Testis (tissue), 3 donors: ENCODE measurements around the gene EDARADD. TPM values are rescaled to one million over a fixed set of nuclear protein-coding genes. Genes with fewer than 3 reads are reported as not detected.

Experiments used
- DNase-seq: peaks from one replicate; pipeline ENCODE4 v3.0.0-alpha.2; 2019
- H3K27ac ChIP-seq, 2 donors: fragments of 200-600 bp; sonication (generic); one replicate each; pipeline ENCODE4 v1.5.1; 2019
- H3K27me3 ChIP-seq: fragments of 200-600 bp; sonication (generic); one replicate; pipeline ENCODE4 v1.5.1; 2019
- H3K36me3 ChIP-seq: fragments of 200-600 bp; sonication (generic); one replicate; pipeline ENCODE4 v1.5.1; 2017; ENCODE audit warnings: low read depth; ENCODE audit errors: missing control alignments
- H3K4me1 ChIP-seq: fragments of 200-600 bp; sonication (generic); one replicate; pipeline ENCODE4 v1.5.1; 2019
- H3K4me3 ChIP-seq, 2 donors: fragments of 200-600 bp; sonication (generic); one replicate each; pipeline ENCODE4 v1.5.1; 2017 to 2019
- H3K9me3 ChIP-seq: fragments of 200-600 bp; sonication (generic); one replicate; pipeline ENCODE4 v1.5.1; 2017
- POLR2A ChIP-seq: fragments of 450-650 bp; IDR thresholded peaks from one replicate; pipeline ENCODE4 v1.6.1; 2017; ENCODE audit warnings: antibody characterized with exemption, mild to moderate bottlenecking, moderate library complexity
- WGBS, 2 donors: methylation state at CpG; one replicate each; pipeline ENCODE4 v1.1.5; 2018; 5-methylcytosine and 5-hydroxymethylcytosine counted together
- intact Hi-C: fragments of 100-400 bp; cut with DNase I; formaldehyde crosslinking; loops from one replicate; pipeline ENCODE4 v1.15.1; 2023; ENCODE audit warnings: low total_unique reads
- polyA plus RNA-seq: library from polyadenylated mRNA; stranded (reverse); fragments of 350-450 nt; fragmentation: Illumina TruSeq; extraction: RNeasy Lipid Tissue Mini Kit (QIAGEN cat#74804); gene quantifications from one replicate; pipeline ENCODE4 v1.2.3, GENCODE V29; 2014; ENCODE audit warnings: low read depth, low replicate concordance; ENCODE audit not compliant: insufficient read depth
- total RNA-seq, 2 donors: library from RNA; depleted of rRNA; stranded (reverse); fragments of >200 nt; gene quantifications; one replicate each; pipeline ENCODE4 v1.2.3, GENCODE V29; 2016
- TF ChIP-seq, protein P1 (sequence below), 3 experiments: fragments of 450-650 bp in 2 of 3; fragments of 200-600 bp in 1 of 3; sonication (generic) in 1 of 3; IDR thresholded peaks; one replicate each; pipeline ENCODE4 v1.5.1; 2016 to 2019; ENCODE audit warnings: antibody characterized with exemption in 3 of 3, mild to moderate bottlenecking in 2 of 3, moderate library complexity in 1 of 3

EDARADD gene
- total and polyA plus RNA-seq, 3 donors from 2014 or later: 3.2 to 5.8 (median 3.9) TPM

DNA sequence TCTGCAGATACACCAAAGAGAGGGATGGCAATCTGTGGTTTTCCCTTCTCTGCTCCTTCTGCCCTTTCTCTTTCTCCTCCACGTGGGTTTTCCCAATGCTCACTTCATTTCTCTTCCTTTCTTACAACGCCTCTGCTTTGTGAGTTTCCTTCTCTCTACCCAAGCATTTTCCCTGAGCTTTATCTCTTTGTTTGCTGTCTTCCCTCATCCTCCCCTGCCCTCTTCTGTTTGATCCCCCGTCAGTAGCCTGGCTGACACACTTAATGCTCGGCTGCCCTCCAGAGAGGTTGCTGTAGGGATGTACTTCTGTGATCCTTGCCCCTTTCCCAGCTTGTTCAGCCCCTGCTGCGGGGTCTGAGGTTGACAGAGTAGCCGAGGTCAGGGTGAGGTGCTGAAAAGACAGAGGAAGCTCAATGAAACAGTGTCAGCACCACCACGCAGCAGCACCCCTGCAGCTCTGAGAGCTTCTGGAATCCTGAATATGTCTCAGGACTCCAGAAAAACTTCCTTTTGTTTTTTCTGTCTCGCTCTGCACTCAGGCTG, 6.0 kb downstream of the EDARADD start:
- peaks cover 3% of the 10 kb centered on the region for H3K4me1 ChIP-seq
- H3K27me3 ChIP-seq: no peaks in the 10 kb centered on the region
- WGBS, 2 donors: 39 to 42% methylated on average over 7 to 8 of the region's 8 CpGs
- H3K36me3 ChIP-seq: no peaks in the 10 kb centered on the region
- intact Hi-C loops: no loop called here
- DNase-seq: no peak
- TF ChIP-seq, protein P1, sequence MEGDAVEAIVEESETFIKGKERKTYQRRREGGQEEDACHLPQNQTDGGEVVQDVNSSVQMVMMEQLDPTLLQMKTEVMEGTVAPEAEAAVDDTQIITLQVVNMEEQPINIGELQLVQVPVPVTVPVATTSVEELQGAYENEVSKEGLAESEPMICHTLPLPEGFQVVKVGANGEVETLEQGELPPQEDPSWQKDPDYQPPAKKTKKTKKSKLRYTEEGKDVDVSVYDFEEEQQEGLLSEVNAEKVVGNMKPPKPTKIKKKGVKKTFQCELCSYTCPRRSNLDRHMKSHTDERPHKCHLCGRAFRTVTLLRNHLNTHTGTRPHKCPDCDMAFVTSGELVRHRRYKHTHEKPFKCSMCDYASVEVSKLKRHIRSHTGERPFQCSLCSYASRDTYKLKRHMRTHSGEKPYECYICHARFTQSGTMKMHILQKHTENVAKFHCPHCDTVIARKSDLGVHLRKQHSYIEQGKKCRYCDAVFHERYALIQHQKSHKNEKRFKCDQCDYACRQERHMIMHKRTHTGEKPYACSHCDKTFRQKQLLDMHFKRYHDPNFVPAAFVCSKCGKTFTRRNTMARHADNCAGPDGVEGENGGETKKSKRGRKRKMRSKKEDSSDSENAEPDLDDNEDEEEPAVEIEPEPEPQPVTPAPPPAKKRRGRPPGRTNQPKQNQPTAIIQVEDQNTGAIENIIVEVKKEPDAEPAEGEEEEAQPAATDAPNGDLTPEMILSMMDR (IDR thresholded peaks at IDR 0.05): no peak
- TF ChIP-seq POLR2A: no peak
- H3K4me3 ChIP-seq: no peak overlapping the region
- H3K27ac ChIP-seq: no peak overlapping the region
- H3K9me3 ChIP-seq: no peaks in the 10 kb centered on the region

DNA sequence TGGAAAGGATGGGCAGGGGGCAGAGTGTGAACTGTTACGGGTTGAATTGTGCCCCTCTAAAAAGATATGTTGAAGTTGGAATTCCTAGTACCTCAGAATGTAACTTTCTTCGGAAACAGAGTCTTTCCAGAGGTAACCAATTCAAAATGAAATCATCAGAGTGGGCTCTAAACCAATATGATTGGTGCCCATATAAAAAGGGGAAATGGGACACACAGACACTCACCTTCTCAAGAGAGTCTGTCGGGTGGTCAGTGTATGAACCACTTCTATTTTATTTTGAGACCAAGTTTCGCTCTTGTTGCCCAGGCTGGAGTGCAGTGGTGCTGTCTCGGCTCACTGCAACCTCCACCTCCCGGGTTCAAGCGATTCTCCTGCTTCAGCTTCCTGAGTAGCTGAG, 7.6 kb downstream of the EDARADD start:
- Histone ChIP-seq H3K9me3 (no peaks in the 10 kb centered on the region), H3K27ac (no peak overlapping the region), H3K27me3 (no peaks in the 10 kb centered on the region), H3K4me1 (no peaks in the 10 kb centered on the region), H3K4me3 (no peak overlapping the region), H3K36me3 (no peaks in the 10 kb centered on the region)
- TF ChIP-seq, protein P1 (IDR thresholded peaks at IDR 0.05): no peak
- no peak for TF ChIP-seq POLR2A
- intact Hi-C loops: no loop called here
- 93 to 94% methylated on average over 7 of the region's 7 CpGs for WGBS, 2 donors
- no peak for DNase-seq

DNA sequence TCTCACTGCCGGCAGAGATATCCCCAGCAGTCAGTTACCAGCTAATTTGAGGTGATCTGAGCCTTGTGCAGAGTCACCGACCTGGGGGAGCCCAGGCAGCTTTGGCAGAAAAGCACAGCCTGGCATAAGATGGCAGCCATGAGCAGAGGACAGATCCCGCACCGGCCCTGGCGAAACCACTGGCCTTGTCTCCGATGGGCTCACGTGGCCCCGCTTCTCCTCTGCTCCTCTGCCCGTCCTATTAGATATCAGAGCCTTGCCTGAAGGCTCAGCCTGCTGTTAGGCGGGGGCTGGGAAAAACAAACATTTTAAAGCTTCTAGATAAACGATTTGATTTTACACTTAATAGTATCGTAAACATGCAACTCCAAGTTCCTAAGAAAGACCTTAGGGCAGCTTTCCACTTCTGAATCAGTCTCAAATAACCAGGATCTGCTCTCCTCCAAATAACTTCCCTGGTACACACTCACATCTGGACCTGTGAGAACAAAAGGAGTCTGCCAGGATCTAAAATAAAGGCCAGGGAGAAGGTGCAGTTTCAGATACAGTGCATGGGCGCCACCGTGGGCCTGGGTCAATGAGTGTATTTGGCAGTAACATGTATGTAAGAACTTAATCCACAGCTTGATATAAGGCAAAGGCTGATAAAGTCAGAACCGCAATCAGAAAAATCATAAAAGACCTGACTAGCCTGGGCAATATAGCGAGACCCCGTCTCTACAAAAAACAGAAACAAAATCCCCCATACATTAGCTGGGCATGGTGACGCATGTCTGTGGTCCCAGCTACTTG, 10.0 kb downstream of the EDARADD start:
- no peaks in the 10 kb centered on the region for H3K4me1 ChIP-seq
- H3K27me3 ChIP-seq: no peaks in the 10 kb centered on the region
- no peak for DNase-seq
- no peaks in the 10 kb centered on the region for H3K36me3 ChIP-seq
- WGBS, 2 donors: 80 to 85% methylated on average over 17 to 18 of the region's 18 CpGs
- TF ChIP-seq, protein P1 (IDR thresholded peaks at IDR 0.05): no peak
- no peak for TF ChIP-seq POLR2A
- no peak overlapping the region for H3K27ac ChIP-seq
- H3K4me3 ChIP-seq: no peak overlapping the region
- intact Hi-C loops: no loop called here
- H3K9me3 ChIP-seq: no peaks in the 10 kb centered on the region

DNA sequence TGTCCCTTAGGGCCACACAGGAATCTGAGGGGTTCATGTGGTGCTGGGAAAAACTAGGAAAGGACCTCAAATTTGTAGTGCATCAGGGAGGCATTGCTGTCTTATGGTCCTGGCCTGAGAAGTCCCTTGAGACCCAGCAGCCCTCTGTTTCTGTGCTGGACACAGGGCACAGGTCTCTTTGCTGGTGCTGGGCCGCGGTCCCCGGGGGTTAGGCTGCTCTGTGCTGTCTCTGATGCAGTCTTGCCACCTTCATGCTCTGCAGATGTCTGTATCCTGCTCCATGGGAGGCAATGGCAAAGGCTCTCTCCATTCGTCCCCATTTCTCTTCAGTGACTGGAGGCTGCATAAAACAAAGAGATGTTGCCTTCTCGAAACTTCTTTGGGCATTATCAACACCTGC, 13.0 kb downstream of the EDARADD start:
- WGBS, 2 donors: 90 to 96% methylated on average over 5 of the region's 5 CpGs

More for the DNA sequence above, 13.0 kb downstream of the EDARADD start:
- intact Hi-C loops: no loop called here
- DNase-seq: no peak
- Histone ChIP-seq H3K9me3 (no peaks in the 10 kb centered on the region), H3K4me3 (no peak overlapping the region), H3K27me3 (no peaks in the 10 kb centered on the region), H3K36me3 (no peaks in the 10 kb centered on the region), H3K4me1 (no peaks in the 10 kb centered on the region), H3K27ac (no peak overlapping the region)
- no peak for TF ChIP-seq POLR2A
- TF ChIP-seq, protein P1 (IDR thresholded peaks at IDR 0.05): no peak
